Gastroesophageal sphincter (tissue), 3 donors: ENCODE measurements around the gene ZNF865.

Source experiments
- EP300 ChIP-seq: sonication (generic); formaldehyde crosslinking; IDR thresholded peaks from one replicate; pipeline ENCODE4 v1.6.1; 2017; ENCODE audit warnings: antibody characterized with exemption, mild to moderate bottlenecking
- POLR2A ChIP-seq, 2 donors: fragments of 450-650 bp; IDR thresholded peaks; one replicate each; pipeline ENCODE4 v1.6.1; 2017; ENCODE audit warnings: antibody characterized with exemption in 2 of 2, mild to moderate bottlenecking in 2 of 2, moderate library complexity in 1 of 2
- POLR2AphosphoS5 ChIP-seq: sonication (generic); formaldehyde crosslinking; IDR thresholded peaks from one replicate; pipeline ENCODE4 v1.6.1; 2017; ENCODE audit warnings: antibody characterized with exemption
- TF ChIP-seq, protein P1 (sequence below), 4 experiments: fragments of 200-600 bp in 2 of 4; fragments of 450-650 bp in 2 of 4; sonication (generic) in 1 of 4; IDR thresholded peaks; one replicate each; pipeline ENCODE4 v1.5.1; 2017 to 2019; ENCODE audit warnings: antibody characterized with exemption in 4 of 4, mild to moderate bottlenecking in 2 of 4, moderate library complexity in 2 of 4

DNA sequence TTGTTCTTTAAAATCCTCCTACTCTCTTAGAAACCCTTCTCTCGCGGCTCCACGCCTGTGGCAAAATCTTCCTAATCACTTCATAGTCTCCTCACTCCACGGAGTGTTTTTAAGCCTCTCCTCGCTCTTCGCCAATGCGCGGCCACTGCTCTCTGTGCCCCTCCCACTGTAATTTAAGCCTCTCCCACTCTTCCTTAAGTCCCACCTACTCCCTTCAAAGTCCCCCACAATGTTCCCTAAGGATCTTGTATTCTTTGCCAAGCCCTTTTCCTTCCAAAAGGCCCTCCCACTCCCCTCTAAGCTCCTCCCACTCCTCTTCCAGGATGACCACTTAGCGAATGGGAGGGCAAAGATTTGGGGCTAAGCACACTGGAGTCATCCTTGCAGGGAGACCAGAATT, 7.4 kb upstream of the ZNF865 start:
- TF ChIP-seq, protein P1, sequence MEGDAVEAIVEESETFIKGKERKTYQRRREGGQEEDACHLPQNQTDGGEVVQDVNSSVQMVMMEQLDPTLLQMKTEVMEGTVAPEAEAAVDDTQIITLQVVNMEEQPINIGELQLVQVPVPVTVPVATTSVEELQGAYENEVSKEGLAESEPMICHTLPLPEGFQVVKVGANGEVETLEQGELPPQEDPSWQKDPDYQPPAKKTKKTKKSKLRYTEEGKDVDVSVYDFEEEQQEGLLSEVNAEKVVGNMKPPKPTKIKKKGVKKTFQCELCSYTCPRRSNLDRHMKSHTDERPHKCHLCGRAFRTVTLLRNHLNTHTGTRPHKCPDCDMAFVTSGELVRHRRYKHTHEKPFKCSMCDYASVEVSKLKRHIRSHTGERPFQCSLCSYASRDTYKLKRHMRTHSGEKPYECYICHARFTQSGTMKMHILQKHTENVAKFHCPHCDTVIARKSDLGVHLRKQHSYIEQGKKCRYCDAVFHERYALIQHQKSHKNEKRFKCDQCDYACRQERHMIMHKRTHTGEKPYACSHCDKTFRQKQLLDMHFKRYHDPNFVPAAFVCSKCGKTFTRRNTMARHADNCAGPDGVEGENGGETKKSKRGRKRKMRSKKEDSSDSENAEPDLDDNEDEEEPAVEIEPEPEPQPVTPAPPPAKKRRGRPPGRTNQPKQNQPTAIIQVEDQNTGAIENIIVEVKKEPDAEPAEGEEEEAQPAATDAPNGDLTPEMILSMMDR (IDR thresholded peaks at IDR 0.05), result no peak
- no peak for TF ChIP-seq EP300
- no peak for TF ChIP-seq POLR2AphosphoS5
- TF ChIP-seq POLR2A (IDR thresholded peaks at IDR 0.05), result no peak
